ENCODE measurements around the gene DDR2.

DNA sequence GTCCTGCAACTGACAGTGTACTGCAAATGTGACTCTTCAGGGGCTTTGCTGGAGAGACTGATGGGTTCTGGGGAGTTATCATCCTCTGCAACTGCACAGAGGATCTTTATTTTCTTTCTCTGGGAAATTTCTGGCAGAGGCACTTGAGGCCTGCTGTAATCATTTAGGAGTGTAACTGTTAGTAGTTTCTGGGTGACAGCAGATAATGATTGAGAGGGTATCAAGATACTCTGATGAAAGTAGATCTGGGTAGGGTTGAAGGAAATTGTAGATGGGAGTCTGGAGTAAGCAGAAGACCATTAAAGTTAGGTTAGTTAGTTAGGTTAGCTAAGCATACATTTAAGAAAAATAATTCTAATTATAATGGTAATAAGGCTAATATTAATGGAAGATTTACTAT lies 11.0 kb upstream of the DDR2 start:
- TF ChIP-seq, protein P1, sequence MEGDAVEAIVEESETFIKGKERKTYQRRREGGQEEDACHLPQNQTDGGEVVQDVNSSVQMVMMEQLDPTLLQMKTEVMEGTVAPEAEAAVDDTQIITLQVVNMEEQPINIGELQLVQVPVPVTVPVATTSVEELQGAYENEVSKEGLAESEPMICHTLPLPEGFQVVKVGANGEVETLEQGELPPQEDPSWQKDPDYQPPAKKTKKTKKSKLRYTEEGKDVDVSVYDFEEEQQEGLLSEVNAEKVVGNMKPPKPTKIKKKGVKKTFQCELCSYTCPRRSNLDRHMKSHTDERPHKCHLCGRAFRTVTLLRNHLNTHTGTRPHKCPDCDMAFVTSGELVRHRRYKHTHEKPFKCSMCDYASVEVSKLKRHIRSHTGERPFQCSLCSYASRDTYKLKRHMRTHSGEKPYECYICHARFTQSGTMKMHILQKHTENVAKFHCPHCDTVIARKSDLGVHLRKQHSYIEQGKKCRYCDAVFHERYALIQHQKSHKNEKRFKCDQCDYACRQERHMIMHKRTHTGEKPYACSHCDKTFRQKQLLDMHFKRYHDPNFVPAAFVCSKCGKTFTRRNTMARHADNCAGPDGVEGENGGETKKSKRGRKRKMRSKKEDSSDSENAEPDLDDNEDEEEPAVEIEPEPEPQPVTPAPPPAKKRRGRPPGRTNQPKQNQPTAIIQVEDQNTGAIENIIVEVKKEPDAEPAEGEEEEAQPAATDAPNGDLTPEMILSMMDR (IDR thresholded peaks at IDR 0.05): no peak
- no peak for TF ChIP-seq EZH2phosphoT487 (IDR thresholded peaks at IDR 0.05; ENCODE audit: borderline replicate concordance, low read depth)
- TF ChIP-seq PBX3 (IDR thresholded peaks at IDR 0.05): no peak
- no peak for TF ChIP-seq GATA2 (CRISPR knock-in tag; IDR thresholded peaks at IDR 0.05)
- TF ChIP-seq RFX5 (IDR thresholded peaks at IDR 0.05; ENCODE audit: low read length): no peak
- TF ChIP-seq SIN3A (IDR thresholded peaks at IDR 0.05; ENCODE audit: borderline replicate concordance, low read depth, low read length): no peak
